ENCODE results near the gene KCTD10.

The KCTD10 gene

GRCh38 chr12:109477185-109477962, at the start of gene KCTD10, which contains the start of gene UBE3B:
TSS of gene KCTD10 (minus strand) at chr12:109477300. CDS start at chr12:109477262, 38 bp downstream.
TSS of gene UBE3B (plus strand) at chr12:109477634. CDS start at chr12:109483552, 5,918 bp downstream.
- in situ Hi-C loops (cut with HindIII; ENCODE audit: low sequenced_read_pairs), result no loop called here

- in situ Hi-C loops (cut with HindIII; ENCODE audit: low sequenced_read_pairs), result no loop called here
Observed at GRCh38 chr12:109525279-109525585, 48.1 kb upstream of the KCTD10 start.

- in situ Hi-C loops (cut with HindIII; ENCODE audit: low sequenced_read_pairs), result no loop called here
Observed at GRCh38 chr12:109524466-109525278, 47.6 kb upstream of the KCTD10 start.

GRCh38 chr12:109523504-109523903, 46.4 kb upstream of the KCTD10 start:
- in situ Hi-C loops (cut with HindIII; ENCODE audit: low sequenced_read_pairs), result no loop called here

GRCh38 chr12:109523071-109523470, 46.0 kb upstream of the KCTD10 start:
- in situ Hi-C loops (cut with HindIII; ENCODE audit: low sequenced_read_pairs), result no loop called here

- in situ Hi-C loops (cut with HindIII; ENCODE audit: low sequenced_read_pairs), result no loop called here
Observed at GRCh38 chr12:109521831-109522230, 44.7 kb upstream of the KCTD10 start.

GRCh38 chr12:109519787-109520186, 42.7 kb upstream of the KCTD10 start:
- in situ Hi-C loops (cut with HindIII; ENCODE audit: low sequenced_read_pairs), result no loop called here

GRCh38 chr12:109518820-109519665, 41.9 kb upstream of the KCTD10 start:
- in situ Hi-C loops (cut with HindIII; ENCODE audit: low sequenced_read_pairs), result no loop called here

GRCh38 chr12:109517619-109518018, 40.5 kb upstream of the KCTD10 start:
- in situ Hi-C loops (cut with HindIII; ENCODE audit: low sequenced_read_pairs), result no loop called here

- in situ Hi-C loops (cut with HindIII; ENCODE audit: low sequenced_read_pairs), result loop anchor here (5.0 kb wide), 1 partner anchor 263 kb away; no protein-coding TSS in a partner anchor
Observed at GRCh38 chr12:109513977-109514376, 36.9 kb upstream of the KCTD10 start.

GRCh38 chr12:109513051-109513450, 36.0 kb upstream of the KCTD10 start:
- in situ Hi-C loops (cut with HindIII; ENCODE audit: low sequenced_read_pairs), result loop anchor here (5.0 kb wide), 1 partner anchor 264 kb away; no protein-coding TSS in a partner anchor

- in situ Hi-C loops (cut with HindIII; ENCODE audit: low sequenced_read_pairs), result loop anchor here (5.0 kb wide), 1 partner anchor 265 kb away; no protein-coding TSS in a partner anchor
Observed at GRCh38 chr12:109512608-109513007, 35.5 kb upstream of the KCTD10 start.

GRCh38 chr12:109510196-109510595, 33.1 kb upstream of the KCTD10 start:
- in situ Hi-C loops (cut with HindIII; ENCODE audit: low sequenced_read_pairs), result loop anchor here (5.0 kb wide), 1 partner anchor 267 kb away; no protein-coding TSS in a partner anchor

GRCh38 chr12:109504068-109504467, 27.0 kb upstream of the KCTD10 start:
- in situ Hi-C loops (cut with HindIII; ENCODE audit: low sequenced_read_pairs), result no loop called here

GRCh38 chr12:109503611-109504010, 26.5 kb upstream of the KCTD10 start:
- in situ Hi-C loops (cut with HindIII; ENCODE audit: low sequenced_read_pairs), result no loop called here

GRCh38 chr12:109502332-109502731, 25.2 kb upstream of the KCTD10 start:
- in situ Hi-C loops (cut with HindIII; ENCODE audit: low sequenced_read_pairs), result no loop called here

- in situ Hi-C loops (cut with HindIII; ENCODE audit: low sequenced_read_pairs), result no loop called here
Observed at GRCh38 chr12:109501299-109501698, 24.2 kb upstream of the KCTD10 start.

- in situ Hi-C loops (cut with HindIII; ENCODE audit: low sequenced_read_pairs), result no loop called here
Observed at GRCh38 chr12:109500406-109501185, 23.5 kb upstream of the KCTD10 start.

GRCh38 chr12:109497675-109498074, 20.6 kb upstream of the KCTD10 start:
- in situ Hi-C loops (cut with HindIII; ENCODE audit: low sequenced_read_pairs), result no loop called here

- in situ Hi-C loops (cut with HindIII; ENCODE audit: low sequenced_read_pairs), result no loop called here
Observed at GRCh38 chr12:109496306-109496705, 19.2 kb upstream of the KCTD10 start.

Measured in DLD1 (cell line).